Measurements from ENCODE around the gene CAMSAP1.
"Not testable (repeated sequence)": the region's sequence is repeated elsewhere in the genome, so short reads cannot be mapped to it uniquely, and the experiment has no call there.

The CAMSAP1 gene
- 65.0 to 68.9 reads per million in 2 donors for total RNA-seq

DNA sequence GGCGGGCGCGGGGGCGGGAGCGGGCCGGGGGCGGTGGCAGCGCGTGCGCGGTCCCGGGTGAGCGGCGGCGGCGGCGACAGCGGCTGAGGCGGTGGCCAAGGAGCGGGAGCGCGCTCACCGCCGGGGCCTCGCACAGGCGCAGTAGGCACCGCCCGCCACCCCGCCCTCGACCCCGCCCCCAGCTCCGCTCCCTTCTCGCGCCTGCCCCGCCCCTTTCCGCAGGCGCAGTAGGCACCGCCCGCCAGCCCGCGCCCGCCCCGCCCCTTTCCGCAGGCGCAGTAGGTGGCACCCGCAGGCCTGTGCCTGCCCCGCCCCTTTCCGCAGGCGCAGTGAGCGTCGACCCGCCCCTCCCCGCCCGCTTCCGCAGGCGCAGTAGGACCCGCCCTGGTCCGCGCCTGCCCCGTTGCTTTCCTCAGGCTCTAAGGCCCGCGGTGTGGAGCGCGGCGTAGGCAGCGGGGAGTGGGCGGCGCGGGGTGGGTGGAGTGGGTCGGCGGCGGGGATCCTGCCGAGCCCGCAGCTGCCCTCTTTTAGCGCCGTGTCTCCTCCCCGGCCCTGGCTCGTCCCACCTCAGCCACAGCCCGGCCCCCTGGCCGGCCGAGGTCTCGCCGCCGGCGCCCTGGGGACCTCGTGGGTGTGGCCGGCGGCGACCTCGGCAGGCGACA lies at the start of gene CAMSAP1:
TSS of gene CAMSAP1 (minus strand) at position 116 of the 662 bp plus-strand sequence. CDS start 387 bp downstream, outside the sequence.
- DNase-seq: peak; percentile 88 to 94 (median 92)

- DNase-seq: no peak
These were observed 49.4 kb upstream of the CAMSAP1 start for GRCh38 chr9:135956802-135957174.

- no peak for DNase-seq
These were observed 48.8 kb upstream of the CAMSAP1 start for GRCh38 chr9:135955934-135956801.

DNA sequence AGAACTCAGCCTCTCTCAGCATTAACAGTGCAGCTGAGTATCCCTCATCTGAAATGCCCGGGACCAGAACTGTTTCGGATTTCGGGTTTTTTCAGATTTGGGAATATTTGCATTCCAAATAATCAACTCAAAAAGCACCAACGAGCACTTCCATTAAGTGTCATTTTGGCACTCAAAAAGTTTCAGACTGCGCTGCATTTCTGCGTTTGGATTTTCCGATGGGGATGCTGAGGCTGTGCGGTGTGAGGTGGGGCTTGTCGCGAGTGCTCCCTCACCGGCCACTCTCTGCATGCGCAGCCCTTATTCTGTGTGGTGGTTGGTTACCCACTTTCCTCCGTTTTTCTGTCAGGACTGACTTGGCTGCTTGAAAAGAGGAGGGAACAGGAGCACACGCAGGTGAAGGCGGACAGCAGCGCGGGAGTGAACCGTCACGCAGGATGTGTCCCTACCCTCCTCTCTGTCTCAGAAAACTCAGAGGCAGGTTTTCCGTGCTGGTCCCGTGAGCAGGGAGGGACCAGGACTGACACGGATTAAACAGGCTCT lies 45.4 kb upstream of the CAMSAP1 start:
- no peak for DNase-seq

GRCh38 chr9:135951889-135952663 lies 44.7 kb upstream of the CAMSAP1 start:
- DNase-seq: no peak

- DNase-seq: not testable (repeated sequence)
These were observed 44.0 kb upstream of the CAMSAP1 start for GRCh38 chr9:135951310-135951709.

- not testable (repeated sequence) for DNase-seq
These were observed 43.5 kb upstream of the CAMSAP1 start for GRCh38 chr9:135950841-135951240.

GRCh38 chr9:135950135-135950682 lies 42.9 kb upstream of the CAMSAP1 start:
- DNase-seq: no peak

DNA sequence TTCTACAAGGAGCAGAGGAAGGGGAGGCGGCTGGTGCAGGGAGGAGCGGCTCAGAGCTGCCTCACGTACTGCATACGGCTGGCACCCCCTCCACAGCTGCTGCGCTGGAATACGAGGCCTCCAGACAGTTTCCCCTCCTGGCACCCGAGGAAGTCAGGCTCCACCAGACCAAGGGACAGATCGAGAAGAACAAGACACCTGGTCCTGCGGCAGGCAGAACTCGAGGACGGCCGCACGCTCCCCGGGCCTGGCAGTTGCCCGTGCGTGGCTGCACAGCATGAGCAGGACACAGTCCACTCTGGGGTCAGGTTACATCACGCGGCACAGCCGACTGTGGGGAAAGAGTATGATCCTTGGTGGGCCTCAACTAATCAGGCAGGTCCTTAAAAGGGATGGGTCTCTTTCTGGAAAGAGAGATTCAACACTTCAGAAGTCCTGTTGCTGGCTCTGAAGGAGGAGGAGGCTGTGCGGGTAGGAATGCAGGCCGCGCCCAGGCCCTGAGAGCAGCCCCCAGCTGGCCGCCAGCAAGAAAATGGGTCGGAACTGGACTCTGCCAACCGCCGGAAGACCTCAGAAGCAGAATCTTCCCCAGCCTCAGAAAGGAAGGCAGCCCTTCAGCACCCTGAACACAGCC lies 42.3 kb upstream of the CAMSAP1 start:
- DNase-seq: no peak

DNA sequence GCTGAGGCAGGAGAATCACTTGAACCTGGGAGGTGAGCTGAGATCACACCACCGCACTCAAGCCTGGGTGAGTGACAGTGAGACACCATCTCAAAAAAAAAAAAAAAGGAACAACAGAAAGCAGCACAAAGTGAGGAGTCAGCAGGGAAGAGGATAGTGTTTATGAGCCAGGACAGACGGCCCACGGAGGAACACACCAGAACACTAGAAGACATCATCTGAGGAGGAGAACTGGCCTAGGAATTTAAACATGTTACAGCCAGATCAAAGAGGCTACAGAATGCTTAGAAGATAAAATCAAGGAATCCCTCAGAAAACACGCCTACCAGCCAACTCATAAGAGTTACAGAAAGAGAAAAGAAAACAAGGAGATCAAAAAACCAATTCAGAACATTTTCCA lies 41.6 kb upstream of the CAMSAP1 start:
- DNase-seq: no peak

DNA sequence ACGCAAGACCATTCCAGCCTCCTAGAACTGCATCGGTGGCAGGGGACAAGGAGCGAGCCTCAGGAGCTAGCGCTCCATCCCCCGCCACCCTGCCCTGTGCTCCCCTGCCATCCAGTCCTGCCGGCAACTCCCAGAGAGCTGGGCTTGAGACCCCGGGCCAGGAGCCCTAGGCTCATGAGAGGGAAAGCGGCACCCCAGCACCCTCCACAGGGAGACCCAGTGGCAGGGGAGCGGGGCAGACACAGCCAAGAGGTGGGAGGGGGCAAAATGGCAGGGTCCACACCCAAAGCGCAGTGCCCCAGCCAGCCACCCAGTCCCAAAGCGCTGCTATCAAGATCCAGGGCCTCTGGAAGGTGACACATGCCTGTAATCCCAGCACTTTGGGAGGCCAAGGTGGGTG lies 41.1 kb upstream of the CAMSAP1 start:
- DNase-seq: no peak

DNA sequence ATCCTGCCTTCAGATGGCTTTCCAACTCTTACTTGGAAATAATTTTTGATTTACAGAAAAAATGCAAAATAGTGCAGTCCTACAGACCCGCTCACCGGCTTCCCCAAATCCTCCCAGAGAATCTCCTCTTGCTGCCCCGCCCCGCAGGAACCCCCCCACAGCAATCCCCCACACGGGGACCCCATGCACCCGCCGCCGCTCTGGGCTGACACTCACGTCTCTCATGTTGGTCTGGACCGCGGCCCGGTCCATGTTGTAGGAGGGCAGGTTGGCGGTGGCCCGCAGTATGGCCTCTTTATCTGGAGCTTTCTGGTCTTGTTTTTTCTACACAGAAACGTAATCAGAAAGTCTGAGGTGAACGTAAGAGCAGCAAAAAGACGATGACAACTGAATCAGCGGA lies 40.2 kb upstream of the CAMSAP1 start:
- no peak for DNase-seq

GRCh38 chr9:135947105-135947504 lies 39.8 kb upstream of the CAMSAP1 start:
- not testable (repeated sequence) for DNase-seq

DNA sequence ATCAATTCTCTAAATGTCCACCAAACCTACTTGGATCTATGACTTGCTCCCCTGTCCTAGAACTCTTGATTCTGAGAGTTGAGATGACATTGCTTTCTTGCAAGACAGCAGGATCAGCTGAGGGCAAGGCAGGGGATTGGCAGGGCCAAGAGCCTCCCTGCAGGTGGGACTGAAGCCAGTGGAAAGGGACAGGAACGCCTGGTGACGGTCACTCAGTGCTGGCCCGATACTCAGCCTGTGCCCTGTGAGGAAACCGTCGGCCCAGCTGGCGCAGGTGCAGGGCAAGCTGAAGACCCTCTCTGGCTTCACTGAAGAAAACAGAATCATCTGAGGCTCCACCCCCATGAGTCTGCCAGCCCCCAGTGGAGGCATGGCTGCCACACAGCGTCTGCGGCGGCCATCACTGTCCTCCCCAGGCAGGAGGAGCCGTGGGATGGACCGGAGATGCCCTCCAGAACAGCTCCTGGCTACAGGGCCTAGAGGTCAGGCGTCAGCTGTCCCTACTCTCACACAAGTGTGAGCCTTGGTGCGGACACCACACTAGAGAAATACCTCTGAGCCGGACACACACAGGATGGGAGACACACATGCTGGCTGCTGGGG lies 39.1 kb upstream of the CAMSAP1 start:
- no peak for DNase-seq

DNA sequence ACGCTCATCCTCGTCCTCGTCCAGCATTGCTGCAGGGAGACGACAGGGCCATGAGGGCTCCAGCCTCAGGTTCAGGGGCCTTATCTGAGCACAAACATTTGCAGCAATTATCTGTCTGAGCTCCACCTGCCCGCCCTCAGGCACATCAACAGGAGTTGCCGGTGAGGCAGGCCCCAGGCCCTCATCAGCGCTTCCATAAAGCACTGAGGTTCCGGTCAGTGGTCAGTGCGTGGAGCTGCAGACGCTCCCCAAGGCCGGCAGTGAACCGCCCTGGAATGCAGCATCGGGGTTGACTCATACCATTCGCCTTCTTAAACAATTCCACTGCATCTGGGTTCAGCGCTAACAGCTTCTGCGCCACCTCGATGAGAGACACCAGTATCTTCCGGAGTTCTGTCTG lies 38.6 kb upstream of the CAMSAP1 start:
- no peak for DNase-seq

GRCh38 chr9:135944444-135945252 lies 37.3 kb upstream of the CAMSAP1 start:
- DNase-seq: no peak

- DNase-seq: not testable (repeated sequence)
These were observed 36.3 kb upstream of the CAMSAP1 start for GRCh38 chr9:135943604-135944003.

GRCh38 chr9:135941288-135941995 lies 34.1 kb upstream of the CAMSAP1 start:
- no peak for DNase-seq

DNA sequence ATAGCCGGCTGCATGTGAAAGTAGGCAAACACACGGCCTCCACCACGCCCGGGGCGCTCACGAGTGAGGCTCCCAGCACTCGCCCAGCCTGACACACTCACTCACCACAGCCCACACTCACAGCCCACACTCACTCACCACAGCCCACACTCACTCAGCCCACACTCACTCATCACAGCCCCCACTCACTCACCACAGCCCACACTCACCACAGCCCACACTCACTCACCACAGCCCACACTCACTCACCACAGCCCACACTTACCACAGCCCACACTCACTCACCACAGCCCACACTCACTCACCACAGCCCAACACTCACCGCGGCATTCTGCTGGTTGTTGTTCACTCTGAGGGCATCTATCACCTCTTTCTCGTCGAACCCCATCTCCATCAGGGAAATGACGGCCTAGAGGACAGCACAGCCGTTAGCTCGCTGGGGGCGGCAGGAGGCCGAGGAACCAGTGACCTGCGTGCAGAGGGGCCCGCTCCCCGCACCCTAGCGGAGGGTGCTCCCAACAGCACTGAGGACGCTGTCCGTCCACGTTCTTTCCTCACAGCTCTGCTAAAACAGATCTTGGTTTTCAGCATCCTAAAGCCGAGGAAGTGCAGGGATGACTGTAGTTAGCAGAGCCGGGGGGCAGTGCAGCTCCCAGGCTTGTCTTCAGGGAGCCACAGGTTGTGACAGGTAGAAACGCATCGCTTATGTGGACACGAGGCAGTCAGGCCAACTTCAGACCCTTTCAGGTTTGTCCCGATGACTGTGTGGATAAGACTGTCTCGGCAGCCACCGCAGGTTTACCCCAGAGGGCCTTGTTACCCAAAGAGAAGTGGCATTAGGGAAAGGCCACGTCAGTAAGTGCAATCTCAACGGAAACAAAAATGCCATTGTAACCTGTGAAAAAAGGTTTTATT lies 32.3 kb upstream of the CAMSAP1 start:
- DNase-seq: peak in 3 of 5 experiments; percentile 24 to 82 (median 47)
